GM20000 (cell line): ENCODE data around the gene SLFN11.
A peak's percentile ranks its signal among the peaks of the same experiment; 100 is the strongest.
"Not testable (repeated sequence)": the region's sequence is repeated elsewhere in the genome, so short reads cannot be mapped to it uniquely, and the experiment has no call there.

ENCODE experiments used
- DNase-seq: peaks from one replicate; pipeline ENCODE4 v3.0.0; 2012; ENCODE audit warnings: low spot score
- TF ChIP-seq, protein P1 (sequence below): IDR thresholded peaks from 2 replicates; pipeline ENCODE4 v1.5.1; 2012; ENCODE audit warnings: mild to moderate bottlenecking, control low read depth; ENCODE audit errors: extremely low read depth, missing control alignments

Gene SLFN11

DNA sequence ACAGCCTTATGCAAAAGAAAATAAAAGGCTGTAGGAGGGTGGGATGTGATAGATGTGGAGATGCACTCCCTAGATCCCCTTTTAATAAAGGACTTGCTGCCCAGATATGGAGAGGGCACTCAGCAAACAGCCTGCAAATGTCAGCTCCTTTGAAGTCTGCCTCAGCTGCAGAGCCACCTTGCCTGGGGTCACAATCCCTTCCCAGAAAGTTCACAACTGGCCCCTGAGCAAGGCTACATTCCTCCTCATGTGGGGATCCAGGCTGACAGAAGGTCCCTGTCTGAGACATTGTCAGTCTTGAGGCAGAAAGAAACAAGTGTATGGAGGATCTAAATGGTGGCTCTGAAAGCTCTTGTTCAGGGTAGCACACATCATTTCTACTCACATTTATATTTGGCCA lies 36.1 kb downstream of the SLFN11 start:
- TF ChIP-seq, protein P1, sequence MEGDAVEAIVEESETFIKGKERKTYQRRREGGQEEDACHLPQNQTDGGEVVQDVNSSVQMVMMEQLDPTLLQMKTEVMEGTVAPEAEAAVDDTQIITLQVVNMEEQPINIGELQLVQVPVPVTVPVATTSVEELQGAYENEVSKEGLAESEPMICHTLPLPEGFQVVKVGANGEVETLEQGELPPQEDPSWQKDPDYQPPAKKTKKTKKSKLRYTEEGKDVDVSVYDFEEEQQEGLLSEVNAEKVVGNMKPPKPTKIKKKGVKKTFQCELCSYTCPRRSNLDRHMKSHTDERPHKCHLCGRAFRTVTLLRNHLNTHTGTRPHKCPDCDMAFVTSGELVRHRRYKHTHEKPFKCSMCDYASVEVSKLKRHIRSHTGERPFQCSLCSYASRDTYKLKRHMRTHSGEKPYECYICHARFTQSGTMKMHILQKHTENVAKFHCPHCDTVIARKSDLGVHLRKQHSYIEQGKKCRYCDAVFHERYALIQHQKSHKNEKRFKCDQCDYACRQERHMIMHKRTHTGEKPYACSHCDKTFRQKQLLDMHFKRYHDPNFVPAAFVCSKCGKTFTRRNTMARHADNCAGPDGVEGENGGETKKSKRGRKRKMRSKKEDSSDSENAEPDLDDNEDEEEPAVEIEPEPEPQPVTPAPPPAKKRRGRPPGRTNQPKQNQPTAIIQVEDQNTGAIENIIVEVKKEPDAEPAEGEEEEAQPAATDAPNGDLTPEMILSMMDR = no peak
- no peak for DNase-seq

DNA sequence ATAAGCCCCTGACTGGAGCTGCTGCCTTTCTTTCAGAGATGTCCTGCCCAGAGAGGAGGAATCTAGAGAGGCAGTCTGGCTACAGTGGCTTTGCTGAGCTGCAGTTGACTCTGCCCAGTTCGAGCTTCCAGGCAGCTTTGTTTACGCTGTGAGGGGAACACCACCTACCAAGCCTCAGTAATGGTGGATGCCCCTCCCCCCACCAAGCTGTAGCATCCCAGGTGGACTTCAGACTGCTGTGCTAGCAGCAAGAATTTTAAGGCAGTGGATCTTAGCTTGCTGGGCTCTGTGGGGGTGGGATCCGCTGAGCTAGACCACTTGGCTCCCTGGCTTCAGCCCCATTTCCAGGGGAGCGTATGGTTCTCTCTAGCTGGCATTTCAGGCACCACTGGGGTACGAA lies 39.8 kb downstream of the SLFN11 start:
- DNase-seq = not testable (repeated sequence)

DNA sequence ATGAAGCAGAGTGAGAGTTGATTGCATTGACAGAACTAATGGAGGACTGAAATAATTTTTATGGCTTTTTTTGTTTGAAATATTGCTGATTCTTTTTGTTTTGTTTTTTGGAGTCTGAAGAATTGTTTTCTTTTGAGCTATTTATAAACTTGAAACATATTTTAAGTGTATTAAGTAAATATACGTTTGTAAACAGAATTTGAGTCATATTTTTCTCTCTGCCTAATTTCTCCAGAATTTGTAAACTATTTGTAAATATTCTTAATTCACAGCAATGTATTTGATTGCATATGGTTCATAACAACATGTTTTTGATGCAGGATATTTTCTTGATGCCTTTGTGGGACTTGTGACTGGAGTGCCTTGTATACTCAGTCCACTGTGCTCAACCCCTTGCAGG lies 50.7 kb downstream of the SLFN11 start:
- DNase-seq = no peak
- TF ChIP-seq, protein P1 = no peak

DNA sequence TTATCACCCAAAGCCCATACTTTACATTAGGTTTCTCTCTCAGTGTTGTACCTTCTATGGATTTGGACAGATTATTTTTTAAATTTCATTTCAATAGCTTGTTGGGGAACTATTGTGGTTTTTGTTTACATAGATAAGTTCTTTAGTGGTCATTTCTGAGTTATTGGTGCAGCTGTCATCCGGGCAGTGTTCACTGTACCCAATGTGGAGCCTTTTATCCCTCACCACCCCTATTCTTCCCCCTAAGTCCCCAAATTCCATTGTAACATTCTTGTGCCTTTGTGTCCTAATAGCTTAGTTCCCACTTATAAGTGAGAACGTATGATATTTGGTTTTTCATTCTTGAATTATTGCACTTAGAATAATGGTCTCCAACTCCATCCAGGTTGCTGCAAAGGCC lies 57.5 kb downstream of the SLFN11 start:
- DNase-seq = no peak
- TF ChIP-seq, protein P1 = no peak

DNA sequence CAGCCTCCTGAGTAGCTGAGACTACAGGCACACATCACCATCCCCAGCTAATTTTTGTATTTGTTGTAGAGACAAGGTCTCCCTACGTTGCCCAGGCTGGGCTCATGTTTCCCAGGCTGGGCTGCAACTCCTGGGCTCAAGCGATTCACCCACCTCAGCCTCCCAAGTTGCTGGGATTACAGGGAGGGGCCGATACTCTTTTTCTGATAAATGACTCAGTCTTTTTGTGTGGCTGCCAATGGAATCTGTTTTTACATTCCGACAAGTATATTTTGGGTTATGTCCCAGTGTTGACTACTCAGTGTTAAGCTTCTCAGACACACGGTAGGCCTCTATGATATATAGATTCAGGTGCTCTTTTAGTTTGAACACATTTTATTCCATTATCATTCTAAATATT lies 58.1 kb downstream of the SLFN11 start:
- TF ChIP-seq, protein P1 = no peak
- no peak for DNase-seq

DNA sequence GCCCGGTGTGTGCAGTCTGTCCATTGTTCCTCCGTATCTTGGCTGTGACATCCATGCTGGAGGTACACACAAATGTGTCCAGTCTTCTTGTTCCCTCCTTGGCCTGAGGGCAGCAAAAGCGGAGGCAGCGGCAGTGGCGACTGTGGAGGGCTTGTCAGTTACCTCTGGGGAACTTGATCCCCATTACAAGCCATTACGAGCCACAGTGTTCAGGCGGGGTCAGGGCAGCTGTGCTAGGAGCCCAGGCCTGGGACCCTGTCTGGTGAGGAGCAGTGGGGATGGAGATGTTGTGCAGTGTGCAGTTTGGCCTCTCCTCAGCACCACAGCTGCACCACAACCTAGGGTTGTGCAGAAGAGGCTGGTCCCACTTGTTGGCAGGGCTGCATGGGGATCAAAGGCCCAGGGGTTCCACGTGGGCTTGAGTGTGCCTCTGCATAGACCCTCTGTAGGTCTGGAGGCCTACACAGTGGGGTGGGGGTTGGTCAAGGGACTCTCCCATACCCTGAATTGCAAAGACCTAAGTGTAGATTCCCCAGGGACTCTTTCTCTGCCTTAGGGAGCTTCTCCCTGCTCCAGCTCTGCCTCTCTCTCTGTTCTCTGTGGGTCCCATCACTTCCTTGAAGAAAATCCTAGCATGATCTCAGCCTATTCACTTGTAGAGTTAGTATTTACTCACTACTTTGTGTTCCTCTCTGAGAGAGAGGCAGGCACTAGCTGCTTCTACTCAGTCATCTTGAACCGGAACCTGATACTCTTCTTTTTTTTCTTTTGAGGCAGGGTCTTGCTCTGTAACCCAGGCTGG lies 58.8 kb downstream of the SLFN11 start:
- DNase-seq = no peak
- TF ChIP-seq, protein P1 = no peak

DNA sequence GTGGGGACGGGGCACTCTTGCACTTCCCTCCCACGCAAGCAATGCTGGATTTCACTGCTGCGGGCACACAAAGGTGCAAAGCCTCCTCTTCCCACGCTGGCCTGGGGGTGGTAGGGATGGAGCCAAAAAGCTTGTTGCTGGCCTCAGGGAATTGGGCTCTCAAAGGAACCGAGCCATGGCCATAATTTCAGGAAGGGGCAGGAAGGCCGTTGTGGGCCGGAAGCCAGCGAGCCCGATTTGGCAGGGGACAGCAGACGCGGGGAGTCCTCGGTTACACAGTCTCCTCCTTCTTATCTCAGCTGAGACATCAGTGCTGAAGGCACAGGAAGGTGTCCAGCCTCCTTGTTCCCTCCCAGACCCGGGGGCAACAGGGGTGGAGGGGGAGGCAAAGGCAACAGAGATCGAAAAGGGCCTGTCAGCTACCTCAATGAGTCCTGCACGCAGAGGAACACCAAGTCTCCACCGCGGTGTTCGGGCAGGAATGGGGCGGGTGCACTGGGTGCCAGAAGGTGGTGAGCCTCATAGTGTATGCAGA lies 59.5 kb downstream of the SLFN11 start:
- DNase-seq = peak; percentile 7
- TF ChIP-seq, protein P1 = no peak
